Subcutaneous abdominal adipose tissue (tissue), 5 donors: ENCODE data around the gene NOP9.
A peak's percentile ranks its signal among the peaks of the same experiment; 100 is the strongest.

Experiments
- H3K27ac ChIP-seq: one replicate; pipeline ENCODE4 v1.7.0; 2013; ENCODE audit warnings: low read depth, mild to moderate bottlenecking, inconsistent platforms, low read length, moderate library complexity
- H3K27me3 ChIP-seq, 5 donors: one replicate each; pipeline ENCODE4 v1.7.0; 2013; ENCODE audit warnings: low read length in 5 of 5, inconsistent platforms in 1 of 5; ENCODE audit not compliant: control insufficient read depth in 5 of 5, insufficient read depth in 4 of 5
- H3K36me3 ChIP-seq, 5 donors: one replicate each; pipeline ENCODE4 v1.7.0; 2013; ENCODE audit warnings: low read length in 5 of 5; ENCODE audit not compliant: control insufficient read depth in 5 of 5, insufficient read depth in 5 of 5
- H3K4me1 ChIP-seq, 5 donors: one replicate each; pipeline ENCODE4 v1.7.0; 2013; ENCODE audit warnings: low read length in 5 of 5, mild to moderate bottlenecking in 3 of 5, moderate library complexity in 1 of 5; ENCODE audit not compliant: control insufficient read depth in 5 of 5, insufficient read depth in 5 of 5
- H3K4me3 ChIP-seq, 5 donors: one replicate each; pipeline ENCODE4 v1.7.0; 2013; ENCODE audit warnings: low read length in 5 of 5, low read depth in 1 of 5
- H3K9ac ChIP-seq, 5 donors: one replicate each; pipeline ENCODE4 v1.7.0; 2013; ENCODE audit warnings: low read length in 5 of 5, mild to moderate bottlenecking in 4 of 5, moderate library complexity in 3 of 5
- H3K9me3 ChIP-seq, 5 donors: one replicate each; pipeline ENCODE4 v1.7.0; 2013; ENCODE audit warnings: low read length in 5 of 5; ENCODE audit not compliant: control insufficient read depth in 5 of 5
- donor health status: healthy.
- donor health status: healthy.
- donor health status: healthy.
- donor health status: healthy.
- donor health status: healthy.

Gene NOP9, protein sequence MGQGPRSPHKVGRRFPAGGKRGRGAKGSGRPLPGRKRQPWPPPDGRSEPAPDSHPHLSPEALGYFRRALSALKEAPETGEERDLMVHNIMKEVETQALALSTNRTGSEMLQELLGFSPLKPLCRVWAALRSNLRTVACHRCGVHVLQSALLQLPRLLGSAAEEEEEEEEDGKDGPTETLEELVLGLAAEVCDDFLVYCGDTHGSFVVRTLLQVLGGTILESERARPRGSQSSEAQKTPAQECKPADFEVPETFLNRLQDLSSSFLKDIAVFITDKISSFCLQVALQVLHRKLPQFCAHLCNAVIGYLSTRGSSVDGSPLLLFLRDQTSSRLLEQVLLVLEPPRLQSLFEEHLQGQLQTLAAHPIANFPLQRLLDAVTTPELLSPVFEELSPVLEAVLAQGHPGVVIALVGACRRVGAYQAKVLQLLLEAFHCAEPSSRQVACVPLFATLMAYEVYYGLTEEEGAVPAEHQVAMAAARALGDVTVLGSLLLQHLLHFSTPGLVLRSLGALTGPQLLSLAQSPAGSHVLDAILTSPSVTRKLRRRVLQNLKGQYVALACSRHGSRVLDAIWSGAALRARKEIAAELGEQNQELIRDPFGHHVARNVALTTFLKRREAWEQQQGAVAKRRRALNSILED

GRCh38 chr14:24299255-24300191 lies at the start of gene NOP9, which contains the start of gene DHRS1:
Gene NOP9, plus strand, starts transcription at chr14:24299850. Its CDS starts 105 bp downstream, at chr14:24299955.
Gene DHRS1, minus strand, starts transcription at chr14:24299780. Its CDS starts 674 bp downstream, at chr14:24299106.
- Histone ChIP-seq H3K27ac (peak within 1 kb of the TSS; percentile 84), H3K36me3 (peaks cover 6 to 50% (median 46%) of the 10 kb centered on the region in 5 donors), H3K27me3 (no peaks in the 10 kb centered on the region), H3K9ac (peak within 1 kb of the TSS; percentile 78 to 96 (median 92)), H3K4me1 (peaks cover 10 to 39% (median 33%) of the 10 kb centered on the region in 5 donors), H3K9me3 (no peaks in the 10 kb centered on the region), H3K4me3 (peak within 1 kb of the TSS; percentile 91 to 96 (median 95))

DNA sequence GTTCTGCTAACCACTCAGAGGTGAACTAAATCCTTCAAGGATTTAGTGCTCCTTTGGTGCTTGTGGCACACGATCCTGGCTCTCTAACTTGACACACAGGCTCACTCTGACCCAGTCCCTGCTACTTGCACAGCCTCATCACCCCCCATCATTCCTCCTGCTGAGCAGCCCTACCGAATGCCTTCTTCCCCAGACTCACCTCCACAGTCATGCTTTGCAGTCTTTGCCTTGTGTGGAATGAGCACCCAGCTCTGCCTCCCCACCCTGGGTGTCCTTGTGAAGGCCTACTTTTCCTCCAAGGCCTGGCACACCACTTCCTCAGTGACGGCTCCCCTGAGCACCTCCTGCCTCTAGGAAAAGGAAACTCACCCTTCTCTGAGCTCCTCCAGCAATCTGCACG lies 49.3 kb upstream of the NOP9 start:
- Histone ChIP-seq H3K27ac (no peak overlapping the region), H3K9me3 (no peaks in the 10 kb centered on the region)

DNA sequence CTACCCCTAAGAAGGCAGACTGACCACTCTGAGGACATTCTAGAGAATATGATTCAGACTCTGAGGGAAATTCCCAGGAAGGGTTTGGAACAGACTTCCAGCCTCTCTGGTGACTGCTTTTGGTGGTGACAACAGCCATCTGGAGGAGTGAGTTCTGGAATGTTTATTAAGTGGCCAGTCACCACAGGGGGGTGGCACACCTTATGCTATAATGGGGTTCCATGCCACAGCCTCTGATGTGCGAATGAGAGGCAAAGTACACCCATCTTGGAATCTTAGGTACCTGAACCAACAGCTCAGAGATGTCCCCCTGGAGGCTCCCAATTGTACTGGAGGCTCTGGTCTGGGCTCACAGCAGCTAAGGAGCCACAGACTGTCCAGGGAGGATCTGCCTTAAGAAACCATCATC lies 47.8 kb upstream of the NOP9 start:
- H3K27me3 ChIP-seq: no peaks in the 10 kb centered on the region

More for the DNA sequence above, 49.3 kb upstream of the NOP9 start:
- no peak overlapping the region for H3K4me3 ChIP-seq
- H3K27me3 ChIP-seq: no peaks in the 10 kb centered on the region
- H3K36me3 ChIP-seq: peaks cover 0 to 23% (median 6%) of the 10 kb centered on the region in 5 donors
- no peak overlapping the region for H3K9ac ChIP-seq
- peaks cover 0 to 14% (median 7%) of the 10 kb centered on the region in 5 donors for H3K4me1 ChIP-seq

DNA sequence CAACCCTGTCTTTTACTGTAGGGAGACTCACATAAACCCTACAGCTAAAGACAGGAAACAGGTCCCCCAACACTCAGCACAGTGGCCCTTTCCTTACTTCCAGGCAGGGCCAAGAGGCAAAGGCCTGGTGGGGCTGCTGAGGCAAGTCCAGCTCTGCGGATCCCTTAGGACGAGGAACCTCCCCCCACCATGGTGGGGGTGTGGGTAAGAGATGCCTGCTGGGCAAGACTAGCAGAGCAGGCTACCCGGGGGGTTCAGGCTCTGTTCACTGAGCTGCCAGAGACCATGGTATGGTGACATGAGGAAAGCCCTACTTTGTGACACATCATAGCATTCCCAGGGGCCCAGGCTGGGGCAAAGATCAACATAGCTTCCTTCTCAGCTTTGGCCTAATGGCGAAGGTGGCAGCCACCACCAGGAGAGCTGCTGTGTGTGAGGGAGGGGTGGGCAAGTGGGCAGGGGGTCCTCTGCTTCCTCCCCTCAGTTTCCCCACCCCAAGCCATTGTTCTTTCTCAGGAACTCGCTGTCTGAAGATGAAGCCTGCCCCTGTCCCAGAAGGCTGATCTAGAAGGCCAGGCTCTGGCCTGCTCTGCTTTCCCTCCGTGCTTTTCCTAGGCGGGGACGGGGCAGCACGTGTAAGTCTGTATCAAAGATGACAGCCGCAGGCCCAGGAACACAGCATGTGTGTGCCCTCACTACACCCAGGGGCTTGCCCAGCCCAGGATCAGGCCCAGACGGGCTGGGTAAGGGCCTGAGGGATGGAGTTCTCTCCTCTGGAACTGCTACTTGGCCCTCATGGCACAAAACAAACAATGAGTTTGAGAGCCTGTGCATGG lies 47.1 kb upstream of the NOP9 start:
- Histone ChIP-seq H3K9ac (peak overlapping the region in 2 of 5 donors; percentile 7 to 45), H3K27me3 (no peaks in the 10 kb centered on the region), H3K4me1 (peaks cover 1 to 35% (median 26%) of the 10 kb centered on the region in 5 donors), H3K4me3 (no peak overlapping the region), H3K27ac (no peak overlapping the region), H3K36me3 (peaks cover 0 to 26% (median 6%) of the 10 kb centered on the region in 5 donors), H3K9me3 (no peaks in the 10 kb centered on the region)

More for the DNA sequence above, 47.8 kb upstream of the NOP9 start:
- Histone ChIP-seq H3K4me3 (no peak overlapping the region), H3K9ac (peak overlapping the region in 2 of 5 donors; percentile 7 to 45), H3K9me3 (no peaks in the 10 kb centered on the region), H3K27ac (no peak overlapping the region), H3K4me1 (peaks cover 1 to 29% (median 22%) of the 10 kb centered on the region in 5 donors), H3K36me3 (peaks cover 0 to 26% (median 6%) of the 10 kb centered on the region in 5 donors)

- Histone ChIP-seq H3K9ac (peak overlapping the region in 1 of 5 donors; percentile 21), H3K4me3 (no peak overlapping the region), H3K27me3 (no peaks in the 10 kb centered on the region), H3K9me3 (no peaks in the 10 kb centered on the region), H3K27ac (no peak overlapping the region), H3K4me1 (peaks cover 1 to 41% (median 31%) of the 10 kb centered on the region in 5 donors), H3K36me3 (peaks cover 0 to 25% (median 6%) of the 10 kb centered on the region in 5 donors)
Observed at GRCh38 chr14:24253936-24254335, 45.7 kb upstream of the NOP9 start.

DNA sequence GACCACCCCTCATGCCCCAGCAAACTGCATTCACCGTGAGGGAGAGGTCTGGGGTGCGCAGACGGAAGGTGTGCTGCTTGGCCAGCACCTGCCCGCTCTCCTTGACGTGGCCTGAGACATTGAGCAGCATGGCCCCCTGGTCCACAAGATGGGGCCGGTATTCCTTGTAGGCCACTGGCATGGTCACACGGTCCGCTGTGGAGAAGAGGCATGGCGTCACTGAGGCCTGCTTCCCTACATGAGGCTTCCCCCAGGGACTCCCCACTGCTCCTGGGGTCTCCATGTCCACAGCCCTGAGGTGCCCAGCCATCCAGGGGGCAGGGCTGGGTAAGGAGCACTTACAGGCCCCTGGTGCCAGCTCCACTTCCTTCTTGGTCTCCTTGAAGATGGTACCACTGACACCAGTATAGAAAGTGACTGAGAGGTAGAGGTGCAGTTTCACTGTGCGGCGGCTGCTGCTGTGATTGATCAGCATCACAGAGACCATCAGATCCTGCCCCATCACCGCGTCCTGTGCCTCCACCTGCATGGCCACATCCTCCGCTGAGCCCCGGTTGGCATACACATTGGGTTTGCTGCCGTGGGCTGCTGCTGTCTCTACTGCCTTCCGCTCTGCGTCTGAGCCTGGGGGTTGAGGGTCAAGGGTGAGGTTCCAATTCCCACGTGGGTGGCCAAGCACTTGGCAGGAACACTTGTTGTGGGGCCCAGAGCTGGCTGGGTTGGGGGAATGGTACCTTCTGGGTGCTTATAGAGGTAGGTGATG lies 44.8 kb upstream of the NOP9 start:
- Histone ChIP-seq H3K36me3 (peaks cover 0 to 21% (median 6%) of the 10 kb centered on the region in 5 donors), H3K27ac (no peak overlapping the region)

GRCh38 chr14:24255438-24255837 lies 44.2 kb upstream of the NOP9 start:
- Histone ChIP-seq H3K4me1 (peaks cover 1 to 48% (median 37%) of the 10 kb centered on the region in 5 donors), H3K27me3 (no peaks in the 10 kb centered on the region), H3K27ac (no peak overlapping the region), H3K9ac (no peak overlapping the region), H3K4me3 (no peak overlapping the region), H3K36me3 (peaks cover 0 to 21% (median 9%) of the 10 kb centered on the region in 5 donors), H3K9me3 (no peaks in the 10 kb centered on the region)

More for the DNA sequence above, 44.8 kb upstream of the NOP9 start:
- H3K9me3 ChIP-seq: no peaks in the 10 kb centered on the region
- peaks cover 1 to 48% (median 37%) of the 10 kb centered on the region in 5 donors for H3K4me1 ChIP-seq
- no peak overlapping the region for H3K9ac ChIP-seq
- H3K27me3 ChIP-seq: no peaks in the 10 kb centered on the region
- H3K4me3 ChIP-seq: no peak overlapping the region

- no peaks in the 10 kb centered on the region for H3K27me3 ChIP-seq
- H3K9ac ChIP-seq: no peak overlapping the region
- H3K4me1 ChIP-seq: peaks cover 1 to 48% (median 37%) of the 10 kb centered on the region in 5 donors
- no peak overlapping the region for H3K4me3 ChIP-seq
- no peak overlapping the region for H3K27ac ChIP-seq
- H3K9me3 ChIP-seq: no peaks in the 10 kb centered on the region
- H3K36me3 ChIP-seq: peaks cover 0 to 23% (median 9%) of the 10 kb centered on the region in 5 donors
Observed at GRCh38 chr14:24255931-24256711, 43.5 kb upstream of the NOP9 start.
